K562 (cell line): ENCODE measurements around the gene BSPRY. TPM values are rescaled to one million over a fixed set of nuclear protein-coding genes. Genes with fewer than 3 reads are reported as not detected.

Source experiments
- ATAC-seq: fragments of 200-7000 bp; cut with Tn5 transposase; 3 replicates; pipeline ENCODE4 v1.9.1; 2020; ENCODE audit warnings: moderate library complexity
- BruUV-seq: library from RNA; stranded (reverse); fragments of 400-500 nt; replicated peaks from 2 replicates; lab custom pipeline; 2021; lab: Mats Ljungman, UMichigan
- CTCF ChIA-PET: fragments of 300-600 bp; formaldehyde crosslinking; extraction: SDS; loops from one replicate; lab custom pipeline; 2021; ENCODE audit warnings: low intra/inter-chr PET ratio; lab: Yijun Ruan, JAX
- POLR2A ChIA-PET: fragments of 300-600, 350-650 bp; sonication (Branson Sonifier 250); formaldehyde crosslinking; extraction: SDS; loops from one replicate; lab custom pipeline; 2021; ENCODE audit warnings: antibody characterized with exemption, inconsistent platforms; lab: Yijun Ruan, JAX
- DNase-seq, 4 experiments: peaks; one replicate each; pipeline versions ENCODE4 v3.0.0 to v3.0.0-alpha.2; 2011 to 2018; ENCODE audit warnings: low spot score in 3 of 4, mixed read lengths in 3 of 4; ENCODE audit errors: extremely low read depth in 1 of 4
- FAIRE-seq: peaks from 2 replicates; lab custom pipeline; 2011; peaks lifted over from hg19 to GRCh38; lab: Jason Lieb, UNC
- H2AFZ ChIP-seq: 2 replicates; pipeline ENCODE4 v1.6.0; 2011; ENCODE audit warnings: low read depth, low read length, control low read depth, inconsistent platforms
- H3K27ac ChIP-seq: fragments of 200-600 bp; 3 replicates; pipeline ENCODE4 v1.8.0; 2011; ENCODE audit warnings: low read depth, mild to moderate bottlenecking, control low read depth, inconsistent platforms, low read length, moderate library complexity, mixed read lengths; ENCODE audit errors: extremely low read depth
- H3K27me3 ChIP-seq, 2 experiments: fragments of 300-600 bp in 1 of 2; 2 replicates in 1 of 2; 3 replicates in 1 of 2; pipeline versions ENCODE4 v1.6.0 to v1.8.0; 2011; ENCODE audit warnings: inconsistent platforms in 2 of 2, low read length in 2 of 2, mild to moderate bottlenecking in 1 of 2, mixed read lengths in 1 of 2, moderate library complexity in 1 of 2; ENCODE audit not compliant: control insufficient read depth in 2 of 2, insufficient read depth in 2 of 2
- H3K36me3 ChIP-seq: fragments of 300-600 bp; 3 replicates; pipeline ENCODE4 v1.8.0; 2011; ENCODE audit warnings: mild to moderate bottlenecking, low read length, inconsistent platforms; ENCODE audit not compliant: control insufficient read depth, insufficient read depth
- H3K4me1 ChIP-seq, 2 experiments: fragments of 200-600 bp in 1 of 2; replicated peaks in 1 of 2; 2 replicates in 1 of 2; 3 replicates in 1 of 2; pipeline versions ENCODE4 v1.5.1 to v1.8.0; 2011; ENCODE audit warnings: inconsistent platforms in 2 of 2, low read length in 2 of 2, mild to moderate bottlenecking in 1 of 2, mixed read lengths in 1 of 2, moderate library complexity in 1 of 2; ENCODE audit not compliant: control insufficient read depth in 2 of 2, insufficient read depth in 2 of 2
- H3K4me2 ChIP-seq: 2 replicates; pipeline ENCODE4 v1.6.1; 2011; ENCODE audit warnings: low read length, control low read depth, inconsistent platforms, mixed read lengths; ENCODE audit not compliant: insufficient read depth
- H3K4me3 ChIP-seq: fragments of 200-600 bp; sonication (generic), shearing (Covaris generic); 2 replicates; pipeline ENCODE4 v1.5.1; 2016; ENCODE audit warnings: control low read depth, inconsistent platforms
- H3K79me2 ChIP-seq: fragments of 200-600 bp; 3 replicates; pipeline ENCODE4 v1.8.0; 2011; ENCODE audit warnings: low read length, inconsistent platforms; ENCODE audit not compliant: control insufficient read depth, insufficient read depth
- H3K9ac ChIP-seq, 2 experiments: 2 replicates each; pipeline versions ENCODE4 v1.6.0 to v1.6.1; 2011; ENCODE audit warnings: low read depth in 2 of 2, low read length in 2 of 2, control low read depth in 1 of 2, inconsistent platforms in 1 of 2, mild to moderate bottlenecking in 1 of 2, mixed read lengths in 1 of 2; ENCODE audit not compliant: insufficient read depth in 1 of 2
- H3K9me1 ChIP-seq: one replicate; pipeline ENCODE4 v1.6.0; 2011; ENCODE audit warnings: inconsistent platforms, mild to moderate bottlenecking, low read length, moderate library complexity; ENCODE audit not compliant: control insufficient read depth, insufficient read depth
- H3K9me3 ChIP-seq: replicated peaks from 2 replicates; pipeline ENCODE4 v1.5.1; 2011; ENCODE audit warnings: low read depth, low read length, inconsistent platforms; ENCODE audit not compliant: control insufficient read depth, insufficient read depth
- H4K20me1 ChIP-seq: replicated peaks from 2 replicates; pipeline ENCODE4 v1.6.1; 2011; ENCODE audit warnings: low read length, inconsistent platforms, mixed read lengths; ENCODE audit not compliant: control insufficient read depth, insufficient read depth
- CC2D1A ChIP-seq: fragments of 450-650 bp; IDR thresholded peaks from 2 replicates; pipeline ENCODE4 v1.6.1; 2017; ENCODE audit warnings: mild to moderate bottlenecking
- DMBX1 ChIP-seq: fragments of 250-450 bp; sonication (Bioruptor Pico); IDR thresholded peaks from 2 replicates; pipeline ENCODE4 v1.8.0; 2022; ENCODE audit warnings: inconsistent platforms, mild to moderate bottlenecking, moderate library complexity, borderline replicate concordance
- MAZ ChIP-seq, 2 experiments: fragments of 450-650 bp in 1 of 2; sonication (generic) in 1 of 2; formaldehyde crosslinking; IDR thresholded peaks in 1 of 2; conservative IDR thresholded peaks in 1 of 2; 2 replicates each; pipeline versions ENCODE4 v1.4.0 to v1.5.0; 2020; ENCODE audit warnings: mild to moderate bottlenecking in 1 of 2, missing genetic modification reagents in 1 of 2
- MEF2A ChIP-seq: IDR thresholded peaks from 2 replicates; pipeline ENCODE4 v1.6.1; 2011; ENCODE audit warnings: low read depth, mild to moderate bottlenecking, low read length, moderate library complexity; ENCODE audit not compliant: control insufficient read depth
- RAD21 ChIP-seq, 2 experiments: fragments of 250-450 bp in 1 of 2; fragments of 450-650 bp in 1 of 2; sonication (Bioruptor Pico) in 1 of 2; formaldehyde crosslinking in 1 of 2; IDR thresholded peaks in 1 of 2; conservative IDR thresholded peaks in 1 of 2; 2 replicates each; pipeline versions ENCODE4 v1.4.0 to v1.8.0; 2020 to 2022; ENCODE audit warnings: mild to moderate bottlenecking in 2 of 2, moderate library complexity in 1 of 2
- SREBF1 ChIP-seq: fragments of 150-350 bp; IDR thresholded peaks from 2 replicates; pipeline ENCODE4 v1.6.1; 2014; ENCODE audit warnings: antibody characterized with exemption, low read depth, low read length, borderline replicate concordance
- YBX1 ChIP-seq: fragments of 450-650 bp; IDR thresholded peaks from 2 replicates; pipeline ENCODE4 v1.7.1; 2016; ENCODE audit warnings: mild to moderate bottlenecking
- ZNF316 ChIP-seq: fragments of 450-650 bp; IDR thresholded peaks from 2 replicates; pipeline ENCODE4 v1.6.1; 2016
- WGBS: fragments of 100-300 bp; shearing (Covaris generic); methylation state at CpG from one replicate; pipeline ENCODE4 v1.1.6; 2016; ENCODE audit warnings: low coverage, mixed read lengths; ENCODE audit not compliant: insufficient coverage; ENCODE audit errors: missing lambda C conversion rate; 5-methylcytosine and 5-hydroxymethylcytosine counted together
- in situ Hi-C: fragments of 300-500 bp; cut with MboI; formaldehyde crosslinking; loops from 4 replicates; pipeline ENCODE4 v1.15.0; 2018; ENCODE audit warnings: inconsistent platforms, mixed read lengths
- intact Hi-C: fragments of 100-400 bp; cut with micrococcal nuclease; formaldehyde crosslinking; loops from 2 replicates; pipeline ENCODE4 v1.14.2; 2022
- polyA plus RNA-seq, 8 experiments: library from polyadenylated mRNA; depleted of rRNA in 4 of 8; stranded (reverse) in 5 of 8; unstranded in 3 of 8; fragments of >200 nt; fragmentation: Nextera tagmentation in 2 of 8; fragmentation: Illumina TruSeq in 1 of 8; extraction: Ambion mirVana in 2 of 8; extraction: Trizol in 1 of 8; gene quantifications; 2 replicates each; pipeline versions ENCODE4 v1.2.1 to v1.2.3, GENCODE V29; 2011 to 2014; ENCODE audit warnings: inconsistent platforms in 1 of 8, missing spikeins in 1 of 8
- total RNA-seq, 7 experiments: library from RNA; depleted of rRNA in 6 of 7; stranded (reverse); fragments of >200 nt in 6 of 7; fragmentation: Illumina TruSeq in 2 of 7; extraction: Trizol in 2 of 7; gene quantifications; 2 replicates each; pipeline versions ENCODE4 v1.2.1 to v1.2.3, GENCODE V29; 2011 to 2021; ENCODE audit warnings: low replicate concordance in 1 of 7
- TF ChIP-seq, protein P1 (sequence below): sonication (generic); formaldehyde crosslinking; IDR thresholded peaks from 2 replicates; pipeline ENCODE4 v1.8.0; 2022; ENCODE audit warnings: mild to moderate bottlenecking, missing genetic modification reagents
- TF ChIP-seq, protein P2 (sequence below), 3 experiments: IDR thresholded peaks in 2 of 3; conservative IDR thresholded peaks in 1 of 3; 2 replicates each; pipeline ENCODE4 v1.5.1; 2011 to 2012; ENCODE audit warnings: low read length in 3 of 3, mild to moderate bottlenecking in 3 of 3, control low read depth in 2 of 3, improper control_type of control experiment in 1 of 3, inconsistent platforms in 1 of 3, low read depth in 1 of 3, mixed read lengths in 1 of 3, moderate library complexity in 1 of 3; ENCODE audit not compliant: insufficient read depth in 2 of 3

The BSPRY gene
- total and polyA plus RNA-seq, 9 of the 15 experiments (the other 6 are each of a cell fraction or from before 2014, with no cell fraction given), result 0.07 to 0.67 (median 0.18) TPM

DNA sequence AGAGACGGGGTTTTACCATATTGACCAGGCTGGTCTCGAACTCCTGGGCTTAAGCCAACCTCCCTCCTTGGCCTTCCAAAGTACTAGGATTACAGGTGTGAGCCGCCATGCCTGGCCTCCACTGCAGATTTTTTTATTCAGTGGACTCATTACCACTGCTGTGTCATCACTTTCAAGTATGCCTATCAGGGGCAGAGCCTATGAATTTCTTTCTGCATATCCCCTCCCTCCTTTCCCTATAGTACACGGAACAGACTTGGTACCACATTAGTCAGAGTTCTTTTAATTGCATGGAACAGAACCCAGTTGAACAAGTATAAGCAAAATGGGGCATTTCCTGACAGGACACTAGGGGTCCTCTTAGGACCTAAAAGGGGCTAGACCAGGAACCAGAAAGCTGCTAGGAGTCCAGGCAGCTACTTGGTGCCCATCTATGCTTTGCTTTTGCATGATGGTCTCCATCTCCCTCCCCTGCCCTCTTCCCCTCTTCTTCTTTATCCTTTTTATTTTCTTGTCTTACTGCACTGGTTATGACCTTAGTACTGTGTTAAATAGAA, 5.8 kb downstream of the BSPRY start:
- Histone ChIP-seq H3K9me3 (no peaks in the 10 kb centered on the region), H3K36me3 (no peaks in the 10 kb centered on the region), H3K27ac (no peak overlapping the region), H3K4me2 (no peak overlapping the region), H3K9ac (no peak overlapping the region), H3K79me2 (no peaks in the 10 kb centered on the region), H3K4me1 (peaks cover 0 to 2% of the 10 kb centered on the region in 2 experiments; a peak in 2 of 5 replicates), H4K20me1 (no peaks in the 10 kb centered on the region), H3K4me3 (no peak overlapping the region), H2AFZ (no peak overlapping the region), H3K27me3 (peaks cover 2 to 13% of the 10 kb centered on the region in 2 experiments; a peak in 2 of 5 replicates), H3K9me1 (no peaks in the 10 kb centered on the region)
- BruUV-seq, result no TSS peak
- peak in 2 of 4 experiments; percentile 61 to 68 for DNase-seq
- ChIA-PET CTCF (interaction anchor here (0.6 to 1.6 kb wide), 3 partner anchors 52 to 233 kb away, joined by 3 to 4 read pairs (median 4); partner anchors contain the start of genes CDC26 and PRPF4), POLR2A (interaction anchor here (0.6 kb wide), 2 partner anchors 80 to 204 kb away, joined by 3 read pairs; partner anchors contain the start of genes CDC26, PRPF4 and SLC31A2)
- ATAC-seq, result peak; percentile 89
- intact Hi-C loops (loop anchor here (1.0 to 5.0 kb wide), 3 partner anchors 52 to 302 kb away; no protein-coding TSS in a partner anchor), in situ Hi-C loops (no loop called here)
- peak; percentile 65 for FAIRE-seq
- 16% methylated on average over 4 of the region's 4 CpGs for WGBS
- TF ChIP-seq CC2D1A (0 out of 2 replicates have a peak, but pooled peaks have one; percentile 40), SREBF1 (no peak), DMBX1 (CRISPR knock-in tag) (no peak), RAD21 (CRISPR knock-in tag; conservative IDR thresholded peaks at IDR 0.05 in 1 of 2, IDR thresholded peaks at IDR 0.05 in 1 of 2) (peak; percentile 71 to 88), YBX1 (no peak), MEF2A (no peak), MAZ (CRISPR knock-in tag; conservative IDR thresholded peaks at IDR 0.05 in 1 of 2, IDR thresholded peaks at IDR 0.05 in 1 of 2) (0 out of 4 replicates have a peak, but pooled peaks of 1 of the 2 experiments have one; percentile 22), ZNF316 (peak; percentile 67)
- TF ChIP-seq, protein P1, sequence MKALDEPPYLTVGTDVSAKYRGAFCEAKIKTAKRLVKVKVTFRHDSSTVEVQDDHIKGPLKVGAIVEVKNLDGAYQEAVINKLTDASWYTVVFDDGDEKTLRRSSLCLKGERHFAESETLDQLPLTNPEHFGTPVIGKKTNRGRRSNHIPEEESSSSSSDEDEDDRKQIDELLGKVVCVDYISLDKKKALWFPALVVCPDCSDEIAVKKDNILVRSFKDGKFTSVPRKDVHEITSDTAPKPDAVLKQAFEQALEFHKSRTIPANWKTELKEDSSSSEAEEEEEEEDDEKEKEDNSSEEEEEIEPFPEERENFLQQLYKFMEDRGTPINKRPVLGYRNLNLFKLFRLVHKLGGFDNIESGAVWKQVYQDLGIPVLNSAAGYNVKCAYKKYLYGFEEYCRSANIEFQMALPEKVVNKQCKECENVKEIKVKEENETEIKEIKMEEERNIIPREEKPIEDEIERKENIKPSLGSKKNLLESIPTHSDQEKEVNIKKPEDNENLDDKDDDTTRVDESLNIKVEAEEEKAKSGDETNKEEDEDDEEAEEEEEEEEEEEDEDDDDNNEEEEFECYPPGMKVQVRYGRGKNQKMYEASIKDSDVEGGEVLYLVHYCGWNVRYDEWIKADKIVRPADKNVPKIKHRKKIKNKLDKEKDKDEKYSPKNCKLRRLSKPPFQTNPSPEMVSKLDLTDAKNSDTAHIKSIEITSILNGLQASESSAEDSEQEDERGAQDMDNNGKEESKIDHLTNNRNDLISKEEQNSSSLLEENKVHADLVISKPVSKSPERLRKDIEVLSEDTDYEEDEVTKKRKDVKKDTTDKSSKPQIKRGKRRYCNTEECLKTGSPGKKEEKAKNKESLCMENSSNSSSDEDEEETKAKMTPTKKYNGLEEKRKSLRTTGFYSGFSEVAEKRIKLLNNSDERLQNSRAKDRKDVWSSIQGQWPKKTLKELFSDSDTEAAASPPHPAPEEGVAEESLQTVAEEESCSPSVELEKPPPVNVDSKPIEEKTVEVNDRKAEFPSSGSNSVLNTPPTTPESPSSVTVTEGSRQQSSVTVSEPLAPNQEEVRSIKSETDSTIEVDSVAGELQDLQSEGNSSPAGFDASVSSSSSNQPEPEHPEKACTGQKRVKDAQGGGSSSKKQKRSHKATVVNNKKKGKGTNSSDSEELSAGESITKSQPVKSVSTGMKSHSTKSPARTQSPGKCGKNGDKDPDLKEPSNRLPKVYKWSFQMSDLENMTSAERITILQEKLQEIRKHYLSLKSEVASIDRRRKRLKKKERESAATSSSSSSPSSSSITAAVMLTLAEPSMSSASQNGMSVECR, result no peak
- TF ChIP-seq, protein P2, sequence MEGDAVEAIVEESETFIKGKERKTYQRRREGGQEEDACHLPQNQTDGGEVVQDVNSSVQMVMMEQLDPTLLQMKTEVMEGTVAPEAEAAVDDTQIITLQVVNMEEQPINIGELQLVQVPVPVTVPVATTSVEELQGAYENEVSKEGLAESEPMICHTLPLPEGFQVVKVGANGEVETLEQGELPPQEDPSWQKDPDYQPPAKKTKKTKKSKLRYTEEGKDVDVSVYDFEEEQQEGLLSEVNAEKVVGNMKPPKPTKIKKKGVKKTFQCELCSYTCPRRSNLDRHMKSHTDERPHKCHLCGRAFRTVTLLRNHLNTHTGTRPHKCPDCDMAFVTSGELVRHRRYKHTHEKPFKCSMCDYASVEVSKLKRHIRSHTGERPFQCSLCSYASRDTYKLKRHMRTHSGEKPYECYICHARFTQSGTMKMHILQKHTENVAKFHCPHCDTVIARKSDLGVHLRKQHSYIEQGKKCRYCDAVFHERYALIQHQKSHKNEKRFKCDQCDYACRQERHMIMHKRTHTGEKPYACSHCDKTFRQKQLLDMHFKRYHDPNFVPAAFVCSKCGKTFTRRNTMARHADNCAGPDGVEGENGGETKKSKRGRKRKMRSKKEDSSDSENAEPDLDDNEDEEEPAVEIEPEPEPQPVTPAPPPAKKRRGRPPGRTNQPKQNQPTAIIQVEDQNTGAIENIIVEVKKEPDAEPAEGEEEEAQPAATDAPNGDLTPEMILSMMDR (IDR thresholded peaks at IDR 0.05 in 2 of 3, conservative IDR thresholded peaks at IDR 0.05 in 1 of 3; ENCODE audit: insufficient read depth in 2 of 3, low read depth in 1 of 3, low read length in 3 of 3), result peak; percentile 68 to 79 (median 73)
